HEK293 (cell line): ENCODE measurements around the gene CDC42SE2.
"Not testable (repeated sequence)": the region's sequence is repeated elsewhere in the genome, so short reads cannot be mapped to it uniquely, and the experiment has no call there.

ENCODE experiments used
- CTCF ChIA-PET: fragments of 350-600 bp; formaldehyde crosslinking; extraction: SDS; loops from one replicate; lab custom pipeline; 2021; ENCODE audit warnings: antibody characterized with exemption; lab: Yijun Ruan, JAX
- POLR2A ChIA-PET: fragments of 300-600 bp; formaldehyde crosslinking; extraction: SDS; loops from one replicate; lab custom pipeline; 2020; ENCODE audit warnings: antibody characterized with exemption, inconsistent platforms; lab: Yijun Ruan, JAX
- H3K27ac ChIP-seq: fragments of 200-500 bp; sonication (Bioruptor generic); 2 replicates; pipeline ENCODE4 v1.5.1; 2014; ENCODE audit warnings: low read depth, low read length, control low read depth, inconsistent platforms; ENCODE audit errors: extremely low read depth
- H3K36me3 ChIP-seq, 2 experiments: fragments of 200-500 bp in 1 of 2; sonication (Bioruptor generic) in 1 of 2; 1 replicate in 1 of 2; 2 replicates in 1 of 2; pipeline ENCODE4 v1.5.1; 2014 to 2017; ENCODE audit warnings: inconsistent platforms in 2 of 2, low read length in 2 of 2; ENCODE audit not compliant: control insufficient read depth in 2 of 2, insufficient read depth in 1 of 2
- H3K4me1 ChIP-seq: fragments of 200-500 bp; sonication (Bioruptor generic); 2 replicates; pipeline ENCODE4 v1.5.1; 2014; ENCODE audit warnings: mild to moderate bottlenecking, low read length, inconsistent platforms; ENCODE audit not compliant: control insufficient read depth, insufficient read depth
- H3K4me3 ChIP-seq: 2 replicates; pipeline ENCODE4 v1.5.1; 2011; ENCODE audit warnings: low read depth, mild to moderate bottlenecking, control low read depth, low read length, moderate library complexity
- H3K9me3 ChIP-seq: fragments of 200-500 bp; sonication (Bioruptor generic); 2 replicates; pipeline ENCODE4 v1.5.1; 2014; ENCODE audit warnings: low read depth, low read length, inconsistent platforms; ENCODE audit not compliant: control insufficient read depth, insufficient read depth
- KLF1 ChIP-seq: fragments of 450-650 bp; formaldehyde crosslinking; IDR thresholded peaks from 2 replicates; pipeline ENCODE4 v1.5.1; 2016; ENCODE audit warnings: missing biosample characterization, missing genetic modification characterization
- KLF10 ChIP-seq: fragments of 450-650 bp; IDR thresholded peaks from 2 replicates; pipeline ENCODE4 v1.5.1; 2018; ENCODE audit warnings: missing biosample characterization, mild to moderate bottlenecking, missing genetic modification characterization
- SCRT1 ChIP-seq: fragments of 450-650 bp; formaldehyde crosslinking; IDR thresholded peaks from 2 replicates; pipeline ENCODE4 v1.5.1; 2016; ENCODE audit warnings: missing biosample characterization, missing genetic modification characterization, borderline replicate concordance
- TRIM28 ChIP-seq: IDR thresholded peaks from 2 replicates; pipeline ENCODE4 v1.6.1; 2011; ENCODE audit warnings: low read length, control low read depth, borderline replicate concordance
- ZNF175 ChIP-seq: fragments of 450-650 bp; formaldehyde crosslinking; IDR thresholded peaks from 2 replicates; pipeline ENCODE4 v1.5.1; 2016; ENCODE audit warnings: missing biosample characterization, missing genetic modification characterization
- ZNF2 ChIP-seq: fragments of 450-650 bp; formaldehyde crosslinking; IDR thresholded peaks from 2 replicates; pipeline ENCODE4 v1.5.1; 2016; ENCODE audit warnings: missing biosample characterization, missing genetic modification characterization
- ZNF426 ChIP-seq: fragments of 450-650 bp; formaldehyde crosslinking; IDR thresholded peaks from 2 replicates; pipeline ENCODE4 v1.5.1; 2017; ENCODE audit warnings: missing biosample characterization, missing genetic modification characterization, mild to moderate bottlenecking, inconsistent platforms, moderate library complexity
- ZNF514 ChIP-seq: fragments of 450-650 bp; formaldehyde crosslinking; IDR thresholded peaks from 2 replicates; pipeline ENCODE4 v1.5.1; 2016; ENCODE audit warnings: missing biosample characterization, missing genetic modification characterization
- ZNF76 ChIP-seq: fragments of 450-650 bp; formaldehyde crosslinking; IDR thresholded peaks from 2 replicates; pipeline ENCODE4; 2016; ENCODE audit warnings: low read depth, missing biosample characterization, missing genetic modification characterization, borderline replicate concordance
- ZNF776 ChIP-seq: fragments of 450-650 bp; formaldehyde crosslinking; IDR thresholded peaks from 2 replicates; pipeline ENCODE4 v1.5.0; 2017; ENCODE audit warnings: missing biosample characterization, missing genetic modification characterization, borderline replicate concordance
- ZNF777 ChIP-seq: fragments of 450-650 bp; formaldehyde crosslinking; IDR thresholded peaks from 2 replicates; pipeline ENCODE4 v1.5.1; 2017; ENCODE audit warnings: missing biosample characterization, missing genetic modification characterization, borderline replicate concordance
- ZNF837 ChIP-seq: fragments of 450-650 bp; formaldehyde crosslinking; IDR thresholded peaks from 2 replicates; pipeline ENCODE4 v1.5.1; 2016; ENCODE audit warnings: missing biosample characterization, missing genetic modification characterization
- ZXDB ChIP-seq: fragments of 450-650 bp; formaldehyde crosslinking; IDR thresholded peaks from 2 replicates; pipeline ENCODE4 v1.5.1; 2016; ENCODE audit warnings: missing biosample characterization, missing genetic modification characterization
- TF ChIP-seq, protein P1 (sequence below): fragments of 450-650 bp; IDR thresholded peaks from 2 replicates; pipeline ENCODE4 v1.5.1; 2018; ENCODE audit warnings: missing biosample characterization, missing genetic modification characterization
- TF ChIP-seq, protein P2 (sequence below): fragments of 450-650 bp; formaldehyde crosslinking; IDR thresholded peaks from 2 replicates; pipeline ENCODE4 v1.5.1; 2017; ENCODE audit warnings: missing biosample characterization, missing genetic modification characterization
- TF ChIP-seq, protein P3 (sequence below): sonication (generic); formaldehyde crosslinking; IDR thresholded peaks from 2 replicates; pipeline ENCODE4 v1.8.1; 2022; ENCODE audit warnings: mild to moderate bottlenecking, moderate library complexity, missing genetic modification reagents
- TF ChIP-seq, protein P4 (sequence below): fragments of 450-650 bp; formaldehyde crosslinking; optimal IDR thresholded peaks from 2 replicates; pipeline ENCODE3; 2016; ENCODE audit warnings: missing biosample characterization, mild to moderate bottlenecking, missing genetic modification characterization
- TF ChIP-seq, protein P5 (sequence below): fragments of 450-650 bp; formaldehyde crosslinking; IDR thresholded peaks from 2 replicates; pipeline ENCODE4 v1.5.1; 2016; ENCODE audit warnings: missing biosample characterization, missing genetic modification characterization
- TF ChIP-seq, protein P6 (sequence below): fragments of 450-650 bp; formaldehyde crosslinking; IDR thresholded peaks from 2 replicates; pipeline ENCODE4 v1.5.1; 2017; ENCODE audit warnings: missing biosample characterization, mild to moderate bottlenecking, missing genetic modification characterization, moderate library complexity

CDC42SE2 gene

DNA sequence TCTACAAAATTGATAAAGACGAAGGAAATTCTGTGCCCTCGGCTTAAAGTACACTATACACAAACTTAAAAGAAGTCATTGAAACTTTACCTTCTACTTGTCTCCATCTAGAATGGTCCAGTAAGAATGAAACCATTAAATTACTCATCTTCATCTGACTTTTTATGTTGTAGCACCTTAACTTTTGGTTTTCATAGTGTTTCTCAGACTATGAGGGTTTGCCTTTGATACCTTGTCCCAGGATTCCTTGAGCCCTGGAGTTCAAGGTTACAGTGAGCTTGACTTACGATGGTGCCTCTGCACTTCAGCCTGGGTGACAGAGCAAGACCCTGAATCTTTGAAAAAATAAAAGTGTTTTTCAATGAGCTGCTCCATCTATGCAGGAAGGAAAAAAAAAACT is 132.2 kb downstream of the CDC42SE2 start (continued):
- TF ChIP-seq, protein P1, sequence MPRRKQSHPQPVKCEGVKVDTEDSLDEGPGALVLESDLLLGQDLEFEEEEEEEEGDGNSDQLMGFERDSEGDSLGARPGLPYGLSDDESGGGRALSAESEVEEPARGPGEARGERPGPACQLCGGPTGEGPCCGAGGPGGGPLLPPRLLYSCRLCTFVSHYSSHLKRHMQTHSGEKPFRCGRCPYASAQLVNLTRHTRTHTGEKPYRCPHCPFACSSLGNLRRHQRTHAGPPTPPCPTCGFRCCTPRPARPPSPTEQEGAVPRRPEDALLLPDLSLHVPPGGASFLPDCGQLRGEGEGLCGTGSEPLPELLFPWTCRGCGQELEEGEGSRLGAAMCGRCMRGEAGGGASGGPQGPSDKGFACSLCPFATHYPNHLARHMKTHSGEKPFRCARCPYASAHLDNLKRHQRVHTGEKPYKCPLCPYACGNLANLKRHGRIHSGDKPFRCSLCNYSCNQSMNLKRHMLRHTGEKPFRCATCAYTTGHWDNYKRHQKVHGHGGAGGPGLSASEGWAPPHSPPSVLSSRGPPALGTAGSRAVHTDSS = no peak
- TF ChIP-seq ZNF837 (tag by site-specific recombination) (no peak), ZNF2 (tag by site-specific recombination) (no peak)

DNA sequence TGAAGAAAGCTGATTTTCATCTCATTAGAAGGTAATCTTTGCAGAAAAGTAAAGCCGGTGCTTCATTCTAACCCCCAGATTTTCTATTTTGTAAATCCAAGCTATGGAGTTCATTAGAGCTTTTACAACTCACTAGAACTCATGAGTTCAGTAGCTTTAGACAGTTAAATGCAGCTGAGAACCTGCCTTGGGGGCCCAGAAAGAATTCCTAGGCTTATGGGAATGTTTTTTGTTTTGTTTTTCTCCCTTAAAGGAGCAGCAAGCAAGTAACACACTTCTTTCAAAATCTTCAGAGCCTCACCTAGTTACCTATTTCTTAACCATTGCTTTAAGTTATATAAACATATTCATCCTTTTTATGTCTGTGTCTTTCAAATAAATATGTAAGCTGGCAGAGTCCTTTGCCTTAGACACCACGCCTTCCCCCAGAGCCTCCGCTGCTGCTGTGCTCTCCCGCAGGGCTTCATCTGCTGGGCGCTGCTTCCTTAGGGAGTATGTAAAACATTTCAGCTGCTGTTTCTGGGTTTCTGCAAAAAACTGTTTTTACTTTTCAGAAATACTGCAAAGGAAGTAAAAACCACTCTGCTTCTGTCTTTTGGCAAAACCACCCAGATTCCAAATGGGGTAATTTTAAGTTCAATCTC is 132.9 kb downstream of the CDC42SE2 start:
- no peaks in the 10 kb centered on the region for H3K4me1 ChIP-seq
- CTCF ChIA-PET = interaction anchor here (1.0 kb wide), 1 partner anchor 611 kb away, joined by 4 read pairs; no protein-coding TSS in a partner anchor
- no peak overlapping the region for H3K4me3 ChIP-seq
- TF ChIP-seq KLF10 (tag by site-specific recombination) (no peak), ZNF514 (tag by site-specific recombination) (no peak), ZNF776 (tag by site-specific recombination) (no peak), TRIM28 (no peak), KLF1 (tag by site-specific recombination) (no peak), ZXDB (no peak), ZNF175 (tag by site-specific recombination) (no peak)
- TF ChIP-seq, protein P2, sequence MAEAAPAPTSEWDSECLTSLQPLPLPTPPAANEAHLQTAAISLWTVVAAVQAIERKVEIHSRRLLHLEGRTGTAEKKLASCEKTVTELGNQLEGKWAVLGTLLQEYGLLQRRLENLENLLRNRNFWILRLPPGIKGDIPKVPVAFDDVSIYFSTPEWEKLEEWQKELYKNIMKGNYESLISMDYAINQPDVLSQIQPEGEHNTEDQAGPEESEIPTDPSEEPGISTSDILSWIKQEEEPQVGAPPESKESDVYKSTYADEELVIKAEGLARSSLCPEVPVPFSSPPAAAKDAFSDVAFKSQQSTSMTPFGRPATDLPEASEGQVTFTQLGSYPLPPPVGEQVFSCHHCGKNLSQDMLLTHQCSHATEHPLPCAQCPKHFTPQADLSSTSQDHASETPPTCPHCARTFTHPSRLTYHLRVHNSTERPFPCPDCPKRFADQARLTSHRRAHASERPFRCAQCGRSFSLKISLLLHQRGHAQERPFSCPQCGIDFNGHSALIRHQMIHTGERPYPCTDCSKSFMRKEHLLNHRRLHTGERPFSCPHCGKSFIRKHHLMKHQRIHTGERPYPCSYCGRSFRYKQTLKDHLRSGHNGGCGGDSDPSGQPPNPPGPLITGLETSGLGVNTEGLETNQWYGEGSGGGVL (tag by site-specific recombination) = no peak
- TF ChIP-seq, protein P3, sequence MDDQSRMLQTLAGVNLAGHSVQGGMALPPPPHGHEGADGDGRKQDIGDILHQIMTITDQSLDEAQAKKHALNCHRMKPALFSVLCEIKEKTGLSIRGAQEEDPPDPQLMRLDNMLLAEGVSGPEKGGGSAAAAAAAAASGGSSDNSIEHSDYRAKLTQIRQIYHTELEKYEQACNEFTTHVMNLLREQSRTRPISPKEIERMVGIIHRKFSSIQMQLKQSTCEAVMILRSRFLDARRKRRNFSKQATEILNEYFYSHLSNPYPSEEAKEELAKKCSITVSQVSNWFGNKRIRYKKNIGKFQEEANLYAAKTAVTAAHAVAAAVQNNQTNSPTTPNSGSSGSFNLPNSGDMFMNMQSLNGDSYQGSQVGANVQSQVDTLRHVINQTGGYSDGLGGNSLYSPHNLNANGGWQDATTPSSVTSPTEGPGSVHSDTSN = no peak
- TF ChIP-seq, protein P4, sequence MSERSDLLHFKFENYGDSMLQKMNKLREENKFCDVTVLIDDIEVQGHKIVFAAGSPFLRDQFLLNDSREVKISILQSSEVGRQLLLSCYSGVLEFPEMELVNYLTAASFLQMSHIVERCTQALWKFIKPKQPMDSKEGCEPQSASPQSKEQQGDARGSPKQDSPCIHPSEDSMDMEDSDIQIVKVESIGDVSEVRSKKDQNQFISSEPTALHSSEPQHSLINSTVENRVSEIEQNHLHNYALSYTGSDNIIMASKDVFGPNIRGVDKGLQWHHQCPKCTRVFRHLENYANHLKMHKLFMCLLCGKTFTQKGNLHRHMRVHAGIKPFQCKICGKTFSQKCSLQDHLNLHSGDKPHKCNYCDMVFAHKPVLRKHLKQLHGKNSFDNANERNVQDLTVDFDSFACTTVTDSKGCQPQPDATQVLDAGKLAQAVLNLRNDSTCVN (tag by site-specific recombination) = no peak
- H3K9me3 ChIP-seq = no peaks in the 10 kb centered on the region
- POLR2A ChIA-PET = no interaction called here
- H3K27ac ChIP-seq = no peak overlapping the region
- H3K36me3 ChIP-seq = peaks cover 17 to 56% of the 10 kb centered on the region in 2 experiments

DNA sequence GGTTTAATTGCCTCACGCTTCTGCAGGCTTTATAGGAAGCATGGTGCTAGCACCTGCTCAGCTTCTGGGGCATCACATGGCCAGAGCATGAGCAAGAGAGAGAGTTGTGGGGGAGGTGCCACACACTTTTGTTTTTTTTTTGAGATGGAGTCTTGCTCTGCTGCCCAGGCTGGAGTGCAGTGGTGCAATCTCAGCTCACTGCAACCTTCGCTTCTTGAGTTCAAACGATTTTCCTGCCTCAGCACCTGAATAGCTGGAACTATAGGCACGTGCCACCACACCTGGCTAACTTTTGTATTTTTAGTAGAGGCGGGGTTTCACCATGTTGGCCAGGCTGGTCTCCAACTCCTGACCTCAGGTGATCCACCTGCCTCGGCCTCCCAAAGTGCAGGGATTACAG is 135.2 kb downstream of the CDC42SE2 start:
- POLR2A ChIA-PET, H3K9me3 ChIP-seq, H3K4me1 ChIP-seq, H3K27ac ChIP-seq, H3K4me3 ChIP-seq: not testable (repeated sequence)
- peaks cover 4 to 46% of the 10 kb centered on the region in 2 experiments for H3K36me3 ChIP-seq
- CTCF ChIA-PET = interaction anchor here (0.6 kb wide), 1 partner anchor 1604 kb away, joined by 4 read pairs; no protein-coding TSS in a partner anchor

DNA sequence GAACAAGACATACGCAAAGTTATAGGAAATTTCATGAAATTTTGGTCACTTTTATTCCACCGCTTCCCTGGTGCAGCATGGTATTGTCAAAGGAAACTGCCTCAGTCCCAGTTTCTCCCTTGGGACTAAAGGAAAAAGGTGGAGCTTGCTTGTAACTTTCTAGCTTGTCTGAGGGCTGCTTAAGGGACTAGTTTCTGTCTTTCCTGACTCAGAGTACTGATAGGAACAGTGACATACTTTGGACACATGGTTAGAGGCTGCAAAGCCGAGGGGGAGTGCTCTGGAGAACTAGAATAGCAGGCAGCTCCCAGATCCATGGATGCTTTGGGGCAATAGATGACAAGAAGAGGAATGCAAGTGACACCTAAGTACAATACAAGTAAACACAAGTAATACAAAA is 136.7 kb downstream of the CDC42SE2 start:
- Histone ChIP-seq H3K9me3 (no peaks in the 10 kb centered on the region; the same call in 1 of the 2 replicates), H3K27ac (no peak overlapping the region), H3K4me3 (no peak overlapping the region), H3K4me1 (no peaks in the 10 kb centered on the region), H3K36me3 (peaks cover 4 to 39% of the 10 kb centered on the region in 2 experiments)
- ChIA-PET CTCF (no interaction called here), POLR2A (interaction anchor here (0.5 kb wide), 1 partner anchor 38 kb away, joined by 3 read pairs; no protein-coding TSS in a partner anchor)
- TF ChIP-seq ZNF426 (tag by site-specific recombination) (no peak), ZNF2 (tag by site-specific recombination) (no peak), SCRT1 (tag by site-specific recombination) (no peak), ZNF76 (no peak), ZNF777 (no peak)
- TF ChIP-seq, protein P5, sequence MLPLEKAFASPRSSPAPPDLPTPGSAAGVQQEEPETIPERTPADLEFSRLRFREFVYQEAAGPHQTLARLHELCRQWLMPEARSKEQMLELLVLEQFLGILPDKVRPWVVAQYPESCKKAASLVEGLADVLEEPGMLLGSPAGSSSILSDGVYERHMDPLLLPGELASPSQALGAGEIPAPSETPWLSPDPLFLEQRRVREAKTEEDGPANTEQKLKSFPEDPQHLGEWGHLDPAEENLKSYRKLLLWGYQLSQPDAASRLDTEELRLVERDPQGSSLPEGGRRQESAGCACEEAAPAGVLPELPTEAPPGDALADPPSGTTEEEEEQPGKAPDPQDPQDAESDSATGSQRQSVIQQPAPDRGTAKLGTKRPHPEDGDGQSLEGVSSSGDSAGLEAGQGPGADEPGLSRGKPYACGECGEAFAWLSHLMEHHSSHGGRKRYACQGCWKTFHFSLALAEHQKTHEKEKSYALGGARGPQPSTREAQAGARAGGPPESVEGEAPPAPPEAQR (tag by site-specific recombination) = no peak
- TF ChIP-seq, protein P6, sequence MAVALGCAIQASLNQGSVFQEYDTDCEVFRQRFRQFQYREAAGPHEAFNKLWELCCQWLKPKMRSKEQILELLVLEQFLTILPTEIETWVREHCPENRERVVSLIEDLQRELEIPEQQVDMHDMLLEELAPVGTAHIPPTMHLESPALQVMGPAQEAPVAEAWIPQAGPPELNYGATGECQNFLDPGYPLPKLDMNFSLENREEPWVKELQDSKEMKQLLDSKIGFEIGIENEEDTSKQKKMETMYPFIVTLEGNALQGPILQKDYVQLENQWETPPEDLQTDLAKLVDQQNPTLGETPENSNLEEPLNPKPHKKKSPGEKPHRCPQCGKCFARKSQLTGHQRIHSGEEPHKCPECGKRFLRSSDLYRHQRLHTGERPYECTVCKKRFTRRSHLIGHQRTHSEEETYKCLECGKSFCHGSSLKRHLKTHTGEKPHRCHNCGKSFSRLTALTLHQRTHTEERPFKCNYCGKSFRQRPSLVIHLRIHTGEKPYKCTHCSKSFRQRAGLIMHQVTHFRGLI (tag by site-specific recombination) = no peak
